ENCODE measurements around the gene CCDC7. TPM values are rescaled to one million over a fixed set of nuclear protein-coding genes. Genes with fewer than 3 reads are reported as not detected.
"Not testable (repeated sequence)": the region's sequence is repeated elsewhere in the genome, so short reads cannot be mapped to it uniquely, and the experiment has no call there.

The CCDC7 gene
- total RNA-seq, 1 donor from 2014 or later, result 6.7 TPM

DNA sequence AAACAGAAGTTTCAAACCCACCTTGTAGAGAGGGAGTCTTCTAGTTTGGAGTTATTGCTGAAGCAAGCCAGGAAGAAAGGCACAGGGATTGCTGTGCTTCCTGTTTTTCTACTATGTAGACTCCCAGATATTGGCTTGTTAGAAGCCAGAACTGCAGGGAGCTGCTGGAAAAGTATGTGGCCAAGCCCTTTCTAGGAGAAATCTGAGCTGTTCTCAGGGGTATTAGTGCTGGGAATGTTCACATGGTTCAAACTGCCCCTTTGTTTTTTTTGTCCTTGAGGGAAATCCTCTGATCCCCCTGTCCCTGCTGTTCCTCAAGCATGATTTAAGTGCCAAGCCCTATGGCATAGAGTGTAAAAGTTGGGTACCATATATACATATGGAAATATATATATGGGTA lies 184.0 kb downstream of the CCDC7 start:
- Mint-ChIP-seq H3K4me1 (ENCODE audit: low read depth, unreplicated experiment) (no peaks in the 10 kb centered on the region), H3K36me3 (ENCODE audit: unreplicated experiment) (no peaks in the 10 kb centered on the region), H3K4me3 (ENCODE audit: unreplicated experiment) (no peak overlapping the region), H3K27ac (ENCODE audit: unreplicated experiment) (no peak overlapping the region), H3K27me3 (ENCODE audit: unreplicated experiment) (no peaks in the 10 kb centered on the region), H3K9me3 (ENCODE audit: unreplicated experiment) (no peaks in the 10 kb centered on the region)
- no peak for DNase-seq
- TF ChIP-seq, protein P1, sequence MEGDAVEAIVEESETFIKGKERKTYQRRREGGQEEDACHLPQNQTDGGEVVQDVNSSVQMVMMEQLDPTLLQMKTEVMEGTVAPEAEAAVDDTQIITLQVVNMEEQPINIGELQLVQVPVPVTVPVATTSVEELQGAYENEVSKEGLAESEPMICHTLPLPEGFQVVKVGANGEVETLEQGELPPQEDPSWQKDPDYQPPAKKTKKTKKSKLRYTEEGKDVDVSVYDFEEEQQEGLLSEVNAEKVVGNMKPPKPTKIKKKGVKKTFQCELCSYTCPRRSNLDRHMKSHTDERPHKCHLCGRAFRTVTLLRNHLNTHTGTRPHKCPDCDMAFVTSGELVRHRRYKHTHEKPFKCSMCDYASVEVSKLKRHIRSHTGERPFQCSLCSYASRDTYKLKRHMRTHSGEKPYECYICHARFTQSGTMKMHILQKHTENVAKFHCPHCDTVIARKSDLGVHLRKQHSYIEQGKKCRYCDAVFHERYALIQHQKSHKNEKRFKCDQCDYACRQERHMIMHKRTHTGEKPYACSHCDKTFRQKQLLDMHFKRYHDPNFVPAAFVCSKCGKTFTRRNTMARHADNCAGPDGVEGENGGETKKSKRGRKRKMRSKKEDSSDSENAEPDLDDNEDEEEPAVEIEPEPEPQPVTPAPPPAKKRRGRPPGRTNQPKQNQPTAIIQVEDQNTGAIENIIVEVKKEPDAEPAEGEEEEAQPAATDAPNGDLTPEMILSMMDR (IDR thresholded peaks at IDR 0.05; ENCODE audit: partially characterized antibody, unreplicated experiment), result no peak

- no peak for DNase-seq
- Mint-ChIP-seq H3K4me1 (ENCODE audit: low read depth, unreplicated experiment) (no peaks in the 10 kb centered on the region), H3K27me3 (ENCODE audit: unreplicated experiment) (peaks cover 1% of the 10 kb centered on the region), H3K4me3 (ENCODE audit: unreplicated experiment) (no peak overlapping the region), H3K27ac (ENCODE audit: unreplicated experiment) (no peak overlapping the region), H3K9me3 (ENCODE audit: unreplicated experiment) (peaks cover 6% of the 10 kb centered on the region), H3K36me3 (ENCODE audit: unreplicated experiment) (peaks cover 8% of the 10 kb centered on the region)
- TF ChIP-seq, protein P1 (IDR thresholded peaks at IDR 0.05; ENCODE audit: partially characterized antibody, unreplicated experiment), result no peak
Measured at GRCh38 chr10:32646535-32646934, 200.6 kb downstream of the CCDC7 start.

DNA sequence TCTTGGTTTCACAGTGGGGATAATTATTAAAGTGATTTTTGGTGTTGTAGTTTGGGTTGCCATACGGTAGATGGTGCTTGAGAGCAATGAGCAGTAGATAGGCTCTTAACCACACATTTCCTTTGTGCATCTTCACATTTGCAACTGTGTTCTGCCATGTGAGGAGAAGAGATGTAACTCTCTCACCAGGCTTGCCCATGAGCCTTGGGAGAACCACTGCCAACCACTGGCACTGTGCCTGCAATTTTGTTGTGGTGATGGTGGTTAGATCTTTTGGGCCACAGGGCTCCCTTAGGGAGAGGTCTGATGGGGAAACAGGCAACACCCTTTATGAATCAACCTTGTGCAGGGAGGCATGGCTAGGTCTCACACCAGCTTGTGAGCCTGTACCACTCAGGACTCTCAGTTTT lies 204.3 kb downstream of the CCDC7 start:
- Mint-ChIP-seq H3K9me3 (ENCODE audit: unreplicated experiment) (peaks cover 8% of the 10 kb centered on the region), H3K36me3 (ENCODE audit: unreplicated experiment) (peaks cover 24% of the 10 kb centered on the region), H3K4me3 (ENCODE audit: unreplicated experiment) (no peak overlapping the region), H3K4me1 (ENCODE audit: low read depth, unreplicated experiment) (no peaks in the 10 kb centered on the region), H3K27ac (ENCODE audit: unreplicated experiment) (no peak overlapping the region), H3K27me3 (ENCODE audit: unreplicated experiment) (peaks cover 4% of the 10 kb centered on the region)
- no peak for DNase-seq
- TF ChIP-seq, protein P1 (IDR thresholded peaks at IDR 0.05; ENCODE audit: partially characterized antibody, unreplicated experiment), result no peak

DNA sequence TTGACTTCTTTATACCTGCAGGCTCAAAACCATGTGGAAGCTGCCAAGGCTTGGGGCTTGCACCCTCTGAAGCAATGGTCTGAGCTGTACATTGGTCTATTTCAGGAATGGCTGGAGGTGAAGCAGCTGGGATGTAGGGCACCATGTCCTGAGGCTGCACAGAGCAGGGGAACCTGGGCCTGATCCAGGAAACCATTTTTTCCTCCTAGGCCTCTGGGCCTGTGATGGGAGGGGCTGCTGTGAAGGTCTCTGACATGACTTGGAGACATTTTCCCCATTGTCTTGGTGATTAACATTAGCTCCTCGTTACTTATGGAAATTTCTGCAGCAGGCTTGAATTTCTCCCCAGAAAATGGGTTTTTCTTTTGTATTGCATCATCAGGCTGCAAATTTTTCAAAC lies 211.5 kb downstream of the CCDC7 start:
- H3K4me1 Mint-ChIP-seq (ENCODE audit: low read depth, unreplicated experiment); H3K4me3 Mint-ChIP-seq (ENCODE audit: unreplicated experiment); H3K27ac Mint-ChIP-seq (ENCODE audit: unreplicated experiment); DNase-seq; H3K27me3 Mint-ChIP-seq (ENCODE audit: unreplicated experiment): not testable (repeated sequence)
- H3K36me3 Mint-ChIP-seq (ENCODE audit: unreplicated experiment), result peaks cover 32% of the 10 kb centered on the region
- peaks cover 13% of the 10 kb centered on the region for H3K9me3 Mint-ChIP-seq (ENCODE audit: unreplicated experiment)

GRCh38 chr10:32661346-32661745 lies 215.4 kb downstream of the CCDC7 start:
- peaks cover 6% of the 10 kb centered on the region for H3K9me3 Mint-ChIP-seq (ENCODE audit: unreplicated experiment)
- H3K27me3 Mint-ChIP-seq (ENCODE audit: unreplicated experiment), result no peaks in the 10 kb centered on the region
- TF ChIP-seq, protein P1 (IDR thresholded peaks at IDR 0.05; ENCODE audit: partially characterized antibody, unreplicated experiment), result no peak
- H3K27ac Mint-ChIP-seq (ENCODE audit: unreplicated experiment), result no peak overlapping the region
- H3K4me3 Mint-ChIP-seq (ENCODE audit: unreplicated experiment), result no peak overlapping the region
- H3K36me3 Mint-ChIP-seq (ENCODE audit: unreplicated experiment), result peaks cover 11% of the 10 kb centered on the region
- no peaks in the 10 kb centered on the region for H3K4me1 Mint-ChIP-seq (ENCODE audit: low read depth, unreplicated experiment)
- no peak for DNase-seq

Measured in glutamatergic neuron (in vitro differentiated cells).